ENCODE data around the gene IGFALS.
"Not testable (repeated sequence)": the region's sequence is repeated elsewhere in the genome, so short reads cannot be mapped to it uniquely, and the experiment has no call there.

IGFALS gene

DNA sequence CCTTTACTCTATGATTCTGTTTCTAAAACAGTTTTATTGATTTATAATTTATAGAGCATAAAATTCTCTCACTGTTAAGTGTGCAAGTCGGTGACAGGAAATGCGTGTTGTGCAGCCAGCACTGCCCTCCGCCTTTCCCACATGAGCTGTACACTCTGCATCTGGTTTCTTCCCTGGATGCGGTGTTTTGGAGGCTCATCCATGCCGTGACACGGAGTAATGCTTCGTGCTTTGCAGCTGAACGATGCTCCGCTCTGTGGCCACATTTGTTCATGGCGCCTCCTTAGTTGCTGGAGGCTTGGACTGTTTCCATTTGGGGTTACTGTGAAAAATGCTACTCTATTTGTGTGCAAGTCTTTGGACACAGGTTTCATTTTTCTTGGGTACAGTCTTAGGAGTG lies 7.2 kb upstream of the IGFALS start:
- no peaks in the 10 kb centered on the region for H3K36me3 ChIP-seq (ENCODE audit: low read length)
- no peak overlapping the region for H3K27ac ChIP-seq (ENCODE audit: low read depth, low read length)
- no peak overlapping the region for H3K4me3 ChIP-seq (ENCODE audit: insufficient read depth, low read length, poor library complexity, severe bottlenecking)
- TF ChIP-seq, protein P1, sequence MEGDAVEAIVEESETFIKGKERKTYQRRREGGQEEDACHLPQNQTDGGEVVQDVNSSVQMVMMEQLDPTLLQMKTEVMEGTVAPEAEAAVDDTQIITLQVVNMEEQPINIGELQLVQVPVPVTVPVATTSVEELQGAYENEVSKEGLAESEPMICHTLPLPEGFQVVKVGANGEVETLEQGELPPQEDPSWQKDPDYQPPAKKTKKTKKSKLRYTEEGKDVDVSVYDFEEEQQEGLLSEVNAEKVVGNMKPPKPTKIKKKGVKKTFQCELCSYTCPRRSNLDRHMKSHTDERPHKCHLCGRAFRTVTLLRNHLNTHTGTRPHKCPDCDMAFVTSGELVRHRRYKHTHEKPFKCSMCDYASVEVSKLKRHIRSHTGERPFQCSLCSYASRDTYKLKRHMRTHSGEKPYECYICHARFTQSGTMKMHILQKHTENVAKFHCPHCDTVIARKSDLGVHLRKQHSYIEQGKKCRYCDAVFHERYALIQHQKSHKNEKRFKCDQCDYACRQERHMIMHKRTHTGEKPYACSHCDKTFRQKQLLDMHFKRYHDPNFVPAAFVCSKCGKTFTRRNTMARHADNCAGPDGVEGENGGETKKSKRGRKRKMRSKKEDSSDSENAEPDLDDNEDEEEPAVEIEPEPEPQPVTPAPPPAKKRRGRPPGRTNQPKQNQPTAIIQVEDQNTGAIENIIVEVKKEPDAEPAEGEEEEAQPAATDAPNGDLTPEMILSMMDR (IDR thresholded peaks at IDR 0.05; ENCODE audit: insufficient read depth, low read length, poor library complexity, severe bottlenecking) = no peak
- no peak for TF ChIP-seq EZH2phosphoT487 (conservative IDR thresholded peaks at IDR 0.05; ENCODE audit: low read length)
- no peaks in the 10 kb centered on the region for H3K27me3 ChIP-seq (ENCODE audit: low read length)
- H4K20me1 ChIP-seq (ENCODE audit: low read depth, low read length) = no peaks in the 10 kb centered on the region
- H3K4me2 ChIP-seq (ENCODE audit: low read depth, low read length, poor library complexity, severe bottlenecking) = no peak overlapping the region
- no peaks in the 10 kb centered on the region for H3K9me2 ChIP-seq (replicated peaks; ENCODE audit: insufficient read depth, low read length)
- peaks cover 8% of the 10 kb centered on the region; the same call in 1 of the 2 replicates for H3K9me3 ChIP-seq (ENCODE audit: insufficient read depth, low read length)
- H3K79me2 ChIP-seq (ENCODE audit: insufficient read depth, low read length) = no peaks in the 10 kb centered on the region
- H3F3A ChIP-seq (ENCODE audit: insufficient read depth) = no peaks in the 10 kb centered on the region
- H3K9ac ChIP-seq (ENCODE audit: low read length) = no peak overlapping the region
- H2AFZ ChIP-seq (ENCODE audit: low read depth, low read length, severe bottlenecking) = no peak overlapping the region

DNA sequence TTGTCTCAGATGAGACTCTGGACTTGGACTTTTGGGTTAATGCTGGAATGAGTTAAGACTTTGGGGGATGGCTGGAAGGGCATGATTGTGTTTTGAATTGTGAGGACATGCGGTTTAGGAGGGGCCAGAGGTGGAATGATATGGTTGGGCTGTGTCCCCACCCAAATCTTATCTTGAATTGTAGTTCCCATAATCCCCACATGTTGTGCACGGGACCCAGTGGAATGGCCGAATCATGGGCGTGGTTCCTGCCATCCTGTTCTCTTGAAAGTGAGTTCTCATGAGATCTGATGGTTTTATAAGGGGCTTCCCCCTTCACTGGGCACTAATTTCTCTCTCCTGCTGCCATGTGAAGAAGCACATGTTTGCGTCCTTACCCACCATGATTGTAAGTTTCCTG lies 5.8 kb upstream of the IGFALS start:
- not testable (repeated sequence) for H3K36me3 ChIP-seq (ENCODE audit: low read length); H3F3A ChIP-seq (ENCODE audit: insufficient read depth)

DNA sequence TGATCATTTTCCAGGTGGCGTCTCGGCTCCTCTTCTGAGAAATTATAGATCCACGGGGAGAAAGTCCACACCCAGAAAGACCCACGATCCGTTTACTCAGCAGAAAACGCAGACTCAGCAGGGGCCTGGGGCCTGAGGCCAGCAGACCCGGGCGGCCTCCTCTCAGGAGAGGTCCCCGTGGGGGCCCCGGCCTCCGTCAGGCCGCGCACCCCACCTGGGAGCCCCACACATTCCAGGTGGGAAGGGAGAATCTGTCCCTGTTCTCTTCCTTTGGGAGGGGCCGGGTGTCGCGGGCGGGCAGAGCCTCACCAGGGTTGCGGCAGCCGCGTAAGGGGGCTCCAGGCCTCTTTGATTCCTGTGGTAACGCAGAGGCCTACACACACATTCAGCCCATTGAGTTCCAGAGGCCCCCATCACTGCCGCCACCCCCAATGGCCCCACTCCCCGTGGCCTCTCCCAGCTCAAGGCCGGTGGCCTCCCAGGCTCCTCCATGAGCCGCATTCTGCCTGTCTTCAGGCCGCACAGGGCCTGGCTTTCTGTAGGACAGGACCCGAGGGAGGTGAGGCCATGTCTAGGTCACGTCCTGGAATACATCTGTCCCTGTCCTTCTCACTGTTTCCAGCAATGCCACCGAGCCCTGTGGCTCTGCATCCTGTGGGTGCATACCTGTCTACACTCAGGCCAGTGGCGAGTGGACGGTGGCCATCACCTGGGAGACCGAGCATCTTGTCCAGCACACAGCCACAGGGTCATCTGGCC lies 1.6 kb upstream of the IGFALS start:
- peaks cover 8% of the 10 kb centered on the region; the same call in 1 of the 2 replicates for H3K9me3 ChIP-seq (ENCODE audit: insufficient read depth, low read length)
- no peak overlapping the region for H3K4me2 ChIP-seq (ENCODE audit: low read depth, low read length, poor library complexity, severe bottlenecking)
- H3K4me3 ChIP-seq (ENCODE audit: insufficient read depth, low read length, poor library complexity, severe bottlenecking) = no peak overlapping the region
- H2AFZ ChIP-seq (ENCODE audit: low read depth, low read length, severe bottlenecking) = no peak overlapping the region
- no peak overlapping the region for H3K9ac ChIP-seq (ENCODE audit: low read length)
- no peaks in the 10 kb centered on the region for H3K79me2 ChIP-seq (ENCODE audit: insufficient read depth, low read length)
- H3K36me3 ChIP-seq (ENCODE audit: low read length) = no peaks in the 10 kb centered on the region
- H3K27ac ChIP-seq (ENCODE audit: low read depth, low read length) = no peak overlapping the region
- TF ChIP-seq, protein P1 (IDR thresholded peaks at IDR 0.05; ENCODE audit: insufficient read depth, low read length, poor library complexity, severe bottlenecking) = no peak
- no peak for TF ChIP-seq EZH2phosphoT487 (conservative IDR thresholded peaks at IDR 0.05; ENCODE audit: low read length)
- H3K9me2 ChIP-seq (replicated peaks; ENCODE audit: insufficient read depth, low read length) = no peaks in the 10 kb centered on the region
- no peaks in the 10 kb centered on the region for H3K27me3 ChIP-seq (ENCODE audit: low read length)
- H3F3A ChIP-seq (ENCODE audit: insufficient read depth) = no peaks in the 10 kb centered on the region
- H4K20me1 ChIP-seq (ENCODE audit: low read depth, low read length) = no peaks in the 10 kb centered on the region

More for the DNA sequence above, 5.8 kb upstream of the IGFALS start:
- not testable (repeated sequence) for H3K4me3 ChIP-seq (ENCODE audit: insufficient read depth, low read length, poor library complexity, severe bottlenecking); H3K9ac ChIP-seq (ENCODE audit: low read length); H3K79me2 ChIP-seq (ENCODE audit: insufficient read depth, low read length); H3K9me3 ChIP-seq (ENCODE audit: insufficient read depth, low read length); H3K9me2 ChIP-seq (replicated peaks; ENCODE audit: insufficient read depth, low read length); H3K27me3 ChIP-seq (ENCODE audit: low read length); H3K4me2 ChIP-seq (ENCODE audit: low read depth, low read length, poor library complexity, severe bottlenecking); H4K20me1 ChIP-seq (ENCODE audit: low read depth, low read length); H2AFZ ChIP-seq (ENCODE audit: low read depth, low read length, severe bottlenecking); H3K27ac ChIP-seq (ENCODE audit: low read depth, low read length)

DNA sequence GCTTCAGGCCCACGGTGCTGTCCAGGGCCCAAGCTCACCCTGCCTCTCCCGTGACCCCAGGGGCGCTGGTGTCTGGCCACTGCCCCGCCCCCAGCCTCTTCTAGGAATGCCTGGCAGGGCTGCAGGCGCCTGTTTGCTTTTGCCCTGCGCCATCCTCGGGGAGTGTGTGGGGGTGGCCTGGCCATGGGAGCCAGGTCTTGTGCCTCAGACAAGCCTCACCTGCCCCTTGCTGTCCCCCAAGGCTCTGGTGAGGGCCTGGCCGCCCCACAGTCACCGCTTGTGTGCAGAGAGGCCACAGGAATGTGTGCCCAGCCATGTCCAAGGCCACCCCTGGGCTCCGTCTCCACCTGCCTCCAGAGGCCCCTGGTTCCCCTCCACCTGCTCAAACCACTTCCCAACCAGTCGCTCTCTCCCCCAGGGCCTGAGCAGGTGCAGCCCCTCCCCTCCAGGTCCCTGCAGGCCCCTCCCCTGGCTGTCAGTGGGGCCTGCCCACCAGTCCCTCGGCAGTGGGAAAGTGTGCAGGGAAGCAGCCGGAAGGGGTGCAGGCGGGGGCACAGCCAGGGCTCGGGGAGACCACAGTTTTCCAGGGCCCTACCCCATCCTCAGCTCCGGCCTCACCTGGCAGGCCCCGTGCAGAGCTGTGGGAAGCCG lies 841 bp upstream of the IGFALS start:
- H3K36me3 ChIP-seq (ENCODE audit: low read length) = no peaks in the 10 kb centered on the region
- H3K9ac ChIP-seq (ENCODE audit: low read length) = no peak overlapping the region
- no peak overlapping the region for H3K27ac ChIP-seq (ENCODE audit: low read depth, low read length)
- H3K27me3 ChIP-seq (ENCODE audit: low read length) = no peaks in the 10 kb centered on the region
- H3K4me2 ChIP-seq (ENCODE audit: low read depth, low read length, poor library complexity, severe bottlenecking) = no peak overlapping the region
- H3F3A ChIP-seq (ENCODE audit: insufficient read depth) = no peaks in the 10 kb centered on the region
- no peak overlapping the region for H3K4me3 ChIP-seq (ENCODE audit: insufficient read depth, low read length, poor library complexity, severe bottlenecking)
- peaks cover 5% of the 10 kb centered on the region; the same call in 1 of the 2 replicates for H3K9me3 ChIP-seq (ENCODE audit: insufficient read depth, low read length)
- H4K20me1 ChIP-seq (ENCODE audit: low read depth, low read length) = no peaks in the 10 kb centered on the region
- no peaks in the 10 kb centered on the region for H3K79me2 ChIP-seq (ENCODE audit: insufficient read depth, low read length)
- TF ChIP-seq, protein P1 (IDR thresholded peaks at IDR 0.05; ENCODE audit: insufficient read depth, low read length, poor library complexity, severe bottlenecking) = no peak
- no peak for TF ChIP-seq EZH2phosphoT487 (conservative IDR thresholded peaks at IDR 0.05; ENCODE audit: low read length)
- no peaks in the 10 kb centered on the region for H3K9me2 ChIP-seq (replicated peaks; ENCODE audit: insufficient read depth, low read length)
- H2AFZ ChIP-seq (ENCODE audit: low read depth, low read length, severe bottlenecking) = no peak overlapping the region
